AG09309 (cell line): ENCODE measurements around the gene ACADVL.
A peak's percentile ranks its signal among the peaks of the same experiment; 100 is the strongest.

Source experiments
- DNase-seq: peaks from one replicate; pipeline ENCODE4 v3.0.0-alpha.2; 2010; ENCODE audit warnings: low read depth
- H3K4me3 ChIP-seq: 2 replicates; pipeline ENCODE4 v1.5.1; 2011; ENCODE audit warnings: mild to moderate bottlenecking, low read depth, low read length, moderate library complexity; ENCODE audit not compliant: control insufficient read depth
- CTCF ChIP-seq: IDR thresholded peaks from 2 replicates; pipeline ENCODE4 v1.5.1; 2011; ENCODE audit warnings: mild to moderate bottlenecking, low read depth, low read length, inconsistent platforms; ENCODE audit not compliant: insufficient read depth, control insufficient read depth; ENCODE audit errors: missing control alignments

ACADVL gene

GRCh38 chr17:7226721-7227710, 7.3 kb downstream of the ACADVL start:
- DNase-seq = no peak
- TF ChIP-seq CTCF = no peak

GRCh38 chr17:7228920-7229319, 9.2 kb downstream of the ACADVL start:
- H3K4me3 ChIP-seq = no peak overlapping the region
- no peak for TF ChIP-seq CTCF
- DNase-seq = no peak

More at GRCh38 chr17:7226721-7227710, 7.3 kb downstream of the ACADVL start:
- H3K4me3 ChIP-seq = no peak overlapping the region

DNA sequence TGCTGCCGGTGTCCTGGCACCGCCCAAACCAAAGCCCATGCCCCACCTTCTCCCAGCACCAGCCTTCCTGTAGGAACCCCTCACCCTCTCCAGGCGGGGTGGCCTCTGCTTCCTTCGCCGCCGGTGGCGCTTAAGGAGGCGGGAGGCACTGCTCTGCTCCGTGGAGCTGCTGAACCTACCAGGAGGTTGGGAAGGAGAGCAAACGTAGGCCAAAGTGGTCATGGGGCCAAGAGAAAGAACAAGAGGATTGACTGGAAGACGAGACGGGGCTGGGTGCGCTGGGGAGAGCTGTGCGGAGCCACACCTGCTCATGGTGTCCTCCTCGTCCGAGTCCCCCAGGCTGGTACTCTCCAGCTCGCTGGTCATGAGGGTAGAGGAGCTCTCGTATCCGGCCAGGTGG, 9.8 kb downstream of the ACADVL start:
- no peak overlapping the region for H3K4me3 ChIP-seq
- TF ChIP-seq CTCF = no peak
- no peak for DNase-seq

DNA sequence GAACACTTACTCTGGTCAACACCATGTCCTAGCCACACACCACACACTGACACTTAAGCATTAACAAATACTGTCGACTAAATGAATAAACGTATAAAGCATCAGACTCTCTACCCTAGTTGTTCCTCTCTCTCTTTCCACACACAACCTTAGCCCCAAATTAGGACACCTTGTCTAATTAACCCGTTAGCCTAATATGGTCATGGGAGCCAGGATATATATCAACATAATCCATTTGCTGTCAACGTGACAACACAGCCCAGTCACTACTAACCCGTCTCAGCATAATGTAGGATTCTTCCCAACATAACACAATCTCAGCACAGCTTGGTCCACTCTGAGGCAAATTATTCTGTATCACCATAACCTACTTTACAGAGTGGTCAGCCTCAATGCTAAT, 12.4 kb downstream of the ACADVL start:
- DNase-seq = no peak
- no peak overlapping the region for H3K4me3 ChIP-seq
- no peak for TF ChIP-seq CTCF

DNA sequence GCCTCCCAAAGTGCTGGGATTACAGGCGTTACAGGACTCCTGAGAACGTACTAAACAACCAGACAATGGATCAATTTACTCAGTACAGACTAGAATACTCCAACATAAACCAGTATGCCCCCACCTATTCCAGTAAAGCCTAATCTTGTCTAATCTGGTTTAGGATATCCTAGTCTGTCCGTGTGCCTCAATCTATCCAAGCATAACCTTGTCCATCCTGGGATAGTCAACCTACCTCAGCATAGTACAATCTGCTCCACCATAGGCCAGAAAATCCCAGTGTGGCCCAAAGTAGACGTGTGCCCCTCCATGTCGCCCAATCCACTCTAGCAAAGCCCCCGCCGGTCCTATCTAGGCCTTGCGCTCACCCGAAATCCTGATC, 14.0 kb downstream of the ACADVL start:
- no peak for TF ChIP-seq CTCF
- DNase-seq = no peak
- peak overlapping the region; percentile 85 for H3K4me3 ChIP-seq

DNA sequence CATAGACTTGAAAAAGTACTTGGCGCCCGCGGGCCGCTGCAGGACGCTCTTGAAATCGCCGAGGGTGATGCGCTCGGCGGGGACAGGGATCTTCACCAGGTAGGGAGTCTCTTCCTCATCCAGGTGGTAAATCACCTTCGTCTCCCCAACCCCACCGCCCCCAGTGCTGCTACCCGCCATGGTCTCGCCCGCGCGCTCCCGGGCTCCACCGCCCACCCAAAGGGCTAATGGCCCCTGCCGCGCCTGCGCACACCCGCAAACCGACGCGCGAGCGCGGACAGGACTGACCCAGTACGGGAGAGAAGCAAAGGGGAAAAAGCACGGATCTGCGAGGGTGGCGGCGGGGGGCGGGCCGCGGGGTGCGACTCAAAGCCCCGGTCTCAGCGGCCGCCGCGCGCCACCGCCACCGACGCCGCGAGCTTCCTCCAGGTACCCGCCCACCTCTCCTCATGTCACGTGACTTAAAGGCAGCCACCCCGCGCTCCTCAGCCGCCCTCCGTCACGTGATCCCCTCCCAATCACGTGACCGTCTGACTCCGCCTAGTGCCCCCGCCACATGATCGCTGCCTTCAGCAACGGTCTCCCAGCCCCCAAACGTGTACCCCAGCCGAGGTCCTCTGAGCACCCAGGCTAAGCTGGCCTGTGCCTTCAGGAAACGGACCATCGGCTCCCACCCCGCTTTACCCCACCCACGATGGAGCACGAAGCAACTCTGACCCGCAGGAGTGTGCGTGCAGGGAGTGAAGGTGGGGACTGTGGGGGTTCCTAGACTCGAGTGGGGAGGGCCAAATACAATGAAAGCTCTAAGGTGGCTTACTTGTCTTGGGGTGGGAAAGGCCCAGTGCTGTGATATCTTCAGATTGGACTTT, 14.6 kb downstream of the ACADVL start, which contains the start of gene DVL2:
Gene DVL2 (minus strand): TSS at position 435 of the 869 bp plus-strand sequence. CDS start 255 bp downstream, at position 180.
- DNase-seq = peak; percentile 74
- peak within 1 kb of the TSS; percentile 85 for H3K4me3 ChIP-seq
- TF ChIP-seq CTCF = no peak
